HCT116 (cell line): ENCODE measurements around the gene RAB8B. TPM values are rescaled to one million over a fixed set of nuclear protein-coding genes. Genes with fewer than 3 reads are reported as not detected.

ENCODE experiments used
- ATAC-seq: fragments of 200-7000 bp; cut with Tn5 transposase; 2 replicates; pipeline ENCODE4 v1.9.1; 2020; ENCODE audit warnings: mild to moderate bottlenecking, moderate library complexity
- BruUV-seq: library from RNA; stranded (reverse); fragments of 400-500 nt; replicated peaks from 2 replicates; lab custom pipeline; 2021; lab: Mats Ljungman, UMichigan
- CTCF ChIA-PET: fragments of 300-600 bp; sonication (Branson Sonifier 250); formaldehyde crosslinking; loops from one replicate; lab custom pipeline; 2021; ENCODE audit warnings: antibody characterized with exemption; lab: Charles Lee
- POLR2A ChIA-PET: fragments of 300-600, 350-600 bp; sonication (Branson Sonifier 250); formaldehyde crosslinking; loops from one replicate; lab custom pipeline; 2021; ENCODE audit warnings: antibody characterized with exemption; lab: Charles Lee
- RAD21 ChIA-PET, 2 experiments: fragments of 300-600 bp; sonication (Branson Sonifier 250); formaldehyde crosslinking; loops; one replicate each; lab custom pipeline; 2023; ENCODE audit warnings: low total read pairs in 2 of 2; ENCODE audit not compliant: uncharacterized antibody in 2 of 2, unreplicated experiment in 2 of 2, low non-redundant PET in 1 of 2; lab: Charles Lee
- DNase-seq: peaks from one replicate; pipeline ENCODE4 v3.0.0-alpha.2; 2010; ENCODE audit warnings: low read depth, low spot score
- H2AFZ ChIP-seq: fragments of 200-600 bp; shearing (Covaris generic), sonication (generic); 2 replicates; pipeline ENCODE4 v1.6.1; 2017; ENCODE audit warnings: low read depth, mixed run types, mixed read lengths, antibody characterized with exemption, low read length; ENCODE audit not compliant: poor library complexity, severe bottlenecking
- H3K27ac ChIP-seq: 2 replicates; pipeline ENCODE4 v1.5.1; 2012; ENCODE audit warnings: low read depth, low read length
- H3K27me3 ChIP-seq: fragments of 200-600 bp; sonication (generic); 2 replicates; pipeline ENCODE4 v1.6.1; 2016; ENCODE audit warnings: mixed run types, low read length, mixed read lengths; ENCODE audit not compliant: insufficient read depth
- H3K36me3 ChIP-seq, 2 experiments: fragments of 200-500 bp in 1 of 2; fragments of 200-600 bp in 1 of 2; sonication (Bioruptor generic) in 1 of 2; sonication (generic) in 1 of 2; 2 replicates each; pipeline versions ENCODE4 v1.5.1 to v1.6.1; 2014 to 2016; ENCODE audit warnings: low read length in 2 of 2, inconsistent platforms in 1 of 2, mixed read lengths in 1 of 2, mixed run types in 1 of 2; ENCODE audit not compliant: insufficient read depth in 2 of 2, control insufficient read depth in 1 of 2
- H3K4me1 ChIP-seq, 2 experiments: fragments of 200-600 bp in 1 of 2; sonication (generic) in 1 of 2; 2 replicates each; pipeline versions ENCODE4 v1.5.1 to v1.6.1; 2012 to 2017; ENCODE audit warnings: low read length in 2 of 2, inconsistent platforms in 1 of 2, mild to moderate bottlenecking in 1 of 2, mixed read lengths in 1 of 2, mixed run types in 1 of 2, moderate library complexity in 1 of 2; ENCODE audit not compliant: insufficient read depth in 2 of 2, control insufficient read depth in 1 of 2
- H3K4me2 ChIP-seq: fragments of 200-600 bp; sonication (generic); 2 replicates; pipeline ENCODE4 v1.6.1; 2017; ENCODE audit warnings: mixed run types, low read length, mixed read lengths
- H3K4me3 ChIP-seq, 2 experiments: fragments of 200-600 bp in 1 of 2; sonication (generic) in 1 of 2; replicated peaks in 1 of 2; 2 replicates each; pipeline ENCODE4 v1.5.1; 2011 to 2016; ENCODE audit warnings: low read length in 2 of 2, control low read depth in 1 of 2, low read depth in 1 of 2, mild to moderate bottlenecking in 1 of 2, mixed read lengths in 1 of 2, mixed run types in 1 of 2
- H3K79me2 ChIP-seq: fragments of 200-600 bp; sonication (generic); 2 replicates; pipeline ENCODE4 v1.6.1; 2017; ENCODE audit warnings: mild to moderate bottlenecking, mixed run types, low read length, moderate library complexity, mixed read lengths; ENCODE audit not compliant: insufficient read depth
- H3K9ac ChIP-seq: fragments of 200-600 bp; sonication (generic); 2 replicates; pipeline ENCODE4 v1.6.1; 2016; ENCODE audit warnings: low read length, mixed read lengths
- H3K9me2 ChIP-seq: fragments of 200-600 bp; sonication (generic), shearing (Covaris generic); 2 replicates; pipeline ENCODE4 v1.6.1; 2017; ENCODE audit warnings: mixed run types, mild to moderate bottlenecking, moderate library complexity; ENCODE audit not compliant: insufficient read depth
- H3K9me3 ChIP-seq, 2 experiments: fragments of 200-500 bp in 1 of 2; fragments of 200-600 bp in 1 of 2; sonication (Bioruptor generic) in 1 of 2; sonication (generic) in 1 of 2; 2 replicates each; pipeline ENCODE4 v1.6.1; 2014 to 2017; ENCODE audit warnings: low read length in 2 of 2, mixed read lengths in 2 of 2, inconsistent platforms in 1 of 2, low read depth in 1 of 2, mild to moderate bottlenecking in 1 of 2, mixed run types in 1 of 2, moderate library complexity in 1 of 2; ENCODE audit not compliant: control insufficient read depth in 1 of 2, insufficient read depth in 1 of 2
- H4K20me1 ChIP-seq: fragments of 200-600 bp; sonication (generic), shearing (Covaris generic); 2 replicates; pipeline ENCODE4 v1.6.1; 2017; ENCODE audit warnings: mixed run types, mild to moderate bottlenecking, moderate library complexity; ENCODE audit not compliant: insufficient read depth
- CBX3 ChIP-seq: IDR thresholded peaks from 2 replicates; pipeline ENCODE4 v1.6.1; 2012; ENCODE audit warnings: low read depth
- ELF1 ChIP-seq: IDR thresholded peaks from 2 replicates; pipeline ENCODE4 v1.6.1; 2012; ENCODE audit warnings: low read depth, borderline replicate concordance
- POLR2AphosphoS5 ChIP-seq: IDR thresholded peaks from 2 replicates; pipeline ENCODE4 v1.6.1; 2011; ENCODE audit warnings: mild to moderate bottlenecking, low read depth, low read length, moderate library complexity
- SP1 ChIP-seq: IDR thresholded peaks from 2 replicates; pipeline ENCODE4 v1.6.1; 2012; ENCODE audit warnings: low read depth
- SRF ChIP-seq: IDR thresholded peaks from 2 replicates; pipeline ENCODE4 v1.6.1; 2012; ENCODE audit warnings: low read depth
- ZNF274 ChIP-seq: fragments of 200-500 bp; sonication (Bioruptor generic); IDR thresholded peaks from 2 replicates; pipeline ENCODE4 v1.6.1; 2014; ENCODE audit warnings: mild to moderate bottlenecking, low read depth, low read length, inconsistent platforms
- intact Hi-C: fragments of 100-400 bp; cut with micrococcal nuclease; formaldehyde crosslinking; loops from 2 replicates; pipeline ENCODE4 v1.10.0; 2022
- total RNA-seq: library from RNA; stranded (reverse); gene quantifications from one replicate; pipeline ENCODE4 v1.2.1, GENCODE V29; 2021; ENCODE audit not compliant: unreplicated experiment
- TF ChIP-seq, protein P1 (sequence below): IDR thresholded peaks from 2 replicates; pipeline ENCODE4 v1.6.1; 2012; ENCODE audit warnings: low read depth
- TF ChIP-seq, protein P2 (sequence below), 3 experiments: fragments of 200-600 bp in 1 of 3; sonication (generic) in 1 of 3; IDR thresholded peaks in 2 of 3; conservative IDR thresholded peaks in 1 of 3; 2 replicates each; pipeline ENCODE4 v1.5.1; 2012 to 2017; ENCODE audit warnings: low read depth in 2 of 3, low read length in 2 of 3, antibody characterized with exemption in 1 of 3, borderline replicate concordance in 1 of 3, control low read depth in 1 of 3, mild to moderate bottlenecking in 1 of 3, mixed read lengths in 1 of 3, mixed run types in 1 of 3, moderate library complexity in 1 of 3; ENCODE audit not compliant: insufficient read depth in 1 of 3
- TF ChIP-seq, protein P3 (sequence below): IDR thresholded peaks from 2 replicates; pipeline ENCODE4 v1.6.1; 2011; ENCODE audit warnings: mild to moderate bottlenecking, low read length, moderate library complexity; ENCODE audit not compliant: insufficient replicate concordance; ENCODE audit errors: extremely low read depth

RAB8B gene
- total RNA-seq, 1 experiment from 2014 or later = 19.4 TPM

DNA sequence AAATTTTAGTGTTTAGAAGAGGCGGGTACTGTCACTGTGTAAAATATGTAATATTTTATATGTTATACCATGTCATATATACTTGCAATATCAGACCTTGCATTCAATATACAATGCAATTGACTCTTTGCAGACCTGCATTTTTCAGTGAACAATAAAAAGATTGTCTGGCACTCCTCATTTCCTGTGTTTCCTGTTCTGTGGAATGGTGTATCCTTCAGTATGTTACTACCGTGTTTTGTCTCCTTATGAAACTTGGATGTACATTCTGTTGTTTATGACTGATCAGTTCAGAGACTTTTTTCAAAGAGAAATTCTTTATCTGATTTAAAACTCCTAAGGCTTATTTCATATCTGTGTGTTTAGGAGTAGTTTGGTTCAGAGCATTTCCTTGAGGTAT lies 119.5 kb downstream of the RAB8B start (continued):
- TF ChIP-seq, protein P1, sequence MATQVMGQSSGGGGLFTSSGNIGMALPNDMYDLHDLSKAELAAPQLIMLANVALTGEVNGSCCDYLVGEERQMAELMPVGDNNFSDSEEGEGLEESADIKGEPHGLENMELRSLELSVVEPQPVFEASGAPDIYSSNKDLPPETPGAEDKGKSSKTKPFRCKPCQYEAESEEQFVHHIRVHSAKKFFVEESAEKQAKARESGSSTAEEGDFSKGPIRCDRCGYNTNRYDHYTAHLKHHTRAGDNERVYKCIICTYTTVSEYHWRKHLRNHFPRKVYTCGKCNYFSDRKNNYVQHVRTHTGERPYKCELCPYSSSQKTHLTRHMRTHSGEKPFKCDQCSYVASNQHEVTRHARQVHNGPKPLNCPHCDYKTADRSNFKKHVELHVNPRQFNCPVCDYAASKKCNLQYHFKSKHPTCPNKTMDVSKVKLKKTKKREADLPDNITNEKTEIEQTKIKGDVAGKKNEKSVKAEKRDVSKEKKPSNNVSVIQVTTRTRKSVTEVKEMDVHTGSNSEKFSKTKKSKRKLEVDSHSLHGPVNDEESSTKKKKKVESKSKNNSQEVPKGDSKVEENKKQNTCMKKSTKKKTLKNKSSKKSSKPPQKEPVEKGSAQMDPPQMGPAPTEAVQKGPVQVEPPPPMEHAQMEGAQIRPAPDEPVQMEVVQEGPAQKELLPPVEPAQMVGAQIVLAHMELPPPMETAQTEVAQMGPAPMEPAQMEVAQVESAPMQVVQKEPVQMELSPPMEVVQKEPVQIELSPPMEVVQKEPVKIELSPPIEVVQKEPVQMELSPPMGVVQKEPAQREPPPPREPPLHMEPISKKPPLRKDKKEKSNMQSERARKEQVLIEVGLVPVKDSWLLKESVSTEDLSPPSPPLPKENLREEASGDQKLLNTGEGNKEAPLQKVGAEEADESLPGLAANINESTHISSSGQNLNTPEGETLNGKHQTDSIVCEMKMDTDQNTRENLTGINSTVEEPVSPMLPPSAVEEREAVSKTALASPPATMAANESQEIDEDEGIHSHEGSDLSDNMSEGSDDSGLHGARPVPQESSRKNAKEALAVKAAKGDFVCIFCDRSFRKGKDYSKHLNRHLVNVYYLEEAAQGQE = no peak
- no peak for TF ChIP-seq ELF1
- TF ChIP-seq CBX3 = no peak
- no peak for TF ChIP-seq POLR2AphosphoS5
- TF ChIP-seq SRF = no peak
- TF ChIP-seq, protein P2, sequence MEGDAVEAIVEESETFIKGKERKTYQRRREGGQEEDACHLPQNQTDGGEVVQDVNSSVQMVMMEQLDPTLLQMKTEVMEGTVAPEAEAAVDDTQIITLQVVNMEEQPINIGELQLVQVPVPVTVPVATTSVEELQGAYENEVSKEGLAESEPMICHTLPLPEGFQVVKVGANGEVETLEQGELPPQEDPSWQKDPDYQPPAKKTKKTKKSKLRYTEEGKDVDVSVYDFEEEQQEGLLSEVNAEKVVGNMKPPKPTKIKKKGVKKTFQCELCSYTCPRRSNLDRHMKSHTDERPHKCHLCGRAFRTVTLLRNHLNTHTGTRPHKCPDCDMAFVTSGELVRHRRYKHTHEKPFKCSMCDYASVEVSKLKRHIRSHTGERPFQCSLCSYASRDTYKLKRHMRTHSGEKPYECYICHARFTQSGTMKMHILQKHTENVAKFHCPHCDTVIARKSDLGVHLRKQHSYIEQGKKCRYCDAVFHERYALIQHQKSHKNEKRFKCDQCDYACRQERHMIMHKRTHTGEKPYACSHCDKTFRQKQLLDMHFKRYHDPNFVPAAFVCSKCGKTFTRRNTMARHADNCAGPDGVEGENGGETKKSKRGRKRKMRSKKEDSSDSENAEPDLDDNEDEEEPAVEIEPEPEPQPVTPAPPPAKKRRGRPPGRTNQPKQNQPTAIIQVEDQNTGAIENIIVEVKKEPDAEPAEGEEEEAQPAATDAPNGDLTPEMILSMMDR (IDR thresholded peaks at IDR 0.05 in 2 of 3, conservative IDR thresholded peaks at IDR 0.05 in 1 of 3; ENCODE audit: borderline replicate concordance in 1 of 3, insufficient read depth in 1 of 3, low read depth in 2 of 3, low read length in 2 of 3) = no peak
- TF ChIP-seq SP1 = no peak

DNA sequence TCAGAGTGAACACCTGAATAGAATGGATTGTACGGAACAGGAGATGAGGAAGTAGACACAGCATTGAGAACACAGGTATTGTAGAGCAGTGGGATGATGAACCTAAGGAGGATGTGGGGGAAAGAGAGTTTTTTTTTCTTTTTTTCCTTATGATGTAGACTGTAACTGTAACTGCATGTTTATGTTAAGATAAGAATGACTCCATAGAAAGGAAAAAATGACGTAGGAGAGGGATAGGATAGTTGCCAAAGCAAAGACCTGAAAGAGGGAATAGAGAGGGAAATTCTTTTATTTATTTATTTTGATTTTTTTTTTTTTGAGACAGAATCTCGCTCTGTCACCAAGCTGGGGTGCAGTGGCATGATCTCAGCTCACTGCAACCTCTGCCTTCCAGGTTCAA lies 121.2 kb downstream of the RAB8B start:
- Histone ChIP-seq H3K36me3 (no peaks in the 10 kb centered on the region), H4K20me1 (no peaks in the 10 kb centered on the region), H3K4me1 (no peaks in the 10 kb centered on the region), H3K4me3 (no peak overlapping the region), H3K9me2 (no peaks in the 10 kb centered on the region), H3K9me3 (no peaks in the 10 kb centered on the region), H3K9ac (no peak overlapping the region), H2AFZ (no peak overlapping the region), H3K4me2 (no peak overlapping the region), H3K79me2 (no peaks in the 10 kb centered on the region)
- ChIA-PET CTCF (no interaction called here), RAD21 (no interaction called here)
- no TSS peak for BruUV-seq
- DNase-seq = no peak
- TF ChIP-seq ZNF274 = no peak
- TF ChIP-seq, protein P3, sequence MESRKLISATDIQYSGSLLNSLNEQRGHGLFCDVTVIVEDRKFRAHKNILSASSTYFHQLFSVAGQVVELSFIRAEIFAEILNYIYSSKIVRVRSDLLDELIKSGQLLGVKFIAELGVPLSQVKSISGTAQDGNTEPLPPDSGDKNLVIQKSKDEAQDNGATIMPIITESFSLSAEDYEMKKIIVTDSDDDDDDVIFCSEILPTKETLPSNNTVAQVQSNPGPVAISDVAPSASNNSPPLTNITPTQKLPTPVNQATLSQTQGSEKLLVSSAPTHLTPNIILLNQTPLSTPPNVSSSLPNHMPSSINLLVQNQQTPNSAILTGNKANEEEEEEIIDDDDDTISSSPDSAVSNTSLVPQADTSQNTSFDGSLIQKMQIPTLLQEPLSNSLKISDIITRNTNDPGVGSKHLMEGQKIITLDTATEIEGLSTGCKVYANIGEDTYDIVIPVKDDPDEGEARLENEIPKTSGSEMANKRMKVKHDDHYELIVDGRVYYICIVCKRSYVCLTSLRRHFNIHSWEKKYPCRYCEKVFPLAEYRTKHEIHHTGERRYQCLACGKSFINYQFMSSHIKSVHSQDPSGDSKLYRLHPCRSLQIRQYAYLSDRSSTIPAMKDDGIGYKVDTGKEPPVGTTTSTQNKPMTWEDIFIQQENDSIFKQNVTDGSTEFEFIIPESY = no peak
- TF ChIP-seq, all 23 proteins: peak for 0
- no peak for ATAC-seq
- Histone ChIP-seq H3K27ac (no peak overlapping the region), H3K27me3 (0 out of 2 replicates have a peak, but pooled peaks cover 4% of the 10 kb centered on the region)
- intact Hi-C loops = no loop called here
- POLR2A ChIA-PET = no interaction called here
